Thoracic aorta (tissue), 2 donors: ENCODE results near the gene FGD5. TPM values are rescaled to one million over a fixed set of nuclear protein-coding genes. Genes with fewer than 3 reads are reported as not detected.

Source experiments
- ATAC-seq: fragments of 150-250 bp; one replicate; pipeline ENCODE4 v1.8.0; 2017; ENCODE audit warnings: low read depth; ENCODE audit not compliant: insufficient number of reproducible peaks, low FRiP score
- DNase-seq: peaks from one replicate; pipeline ENCODE4 v3.0.0-alpha.2; 2020; ENCODE audit warnings: low spot score
- H3K27ac ChIP-seq, 2 donors: fragments of 200-600 bp; sonication (generic); 1 replicate in 1 of 2; 2 replicates in 1 of 2; pipeline ENCODE4 v1.5.1; 2016; ENCODE audit warnings: mild to moderate bottlenecking in 2 of 2, moderate library complexity in 2 of 2
- H3K27me3 ChIP-seq: fragments of 200-600 bp; sonication (generic); replicated peaks from 2 replicates; pipeline ENCODE4 v1.6.0; 2016; ENCODE audit warnings: mild to moderate bottlenecking; ENCODE audit not compliant: insufficient read depth
- H3K36me3 ChIP-seq: fragments of 200-600 bp; sonication (generic); one replicate; pipeline ENCODE4 v1.5.1; 2016
- H3K4me1 ChIP-seq, 2 donors: fragments of 200-600 bp; sonication (generic); 1 replicate in 1 of 2; 2 replicates in 1 of 2; pipeline versions ENCODE4 v1.5.1 to v1.6.0; 2016; ENCODE audit warnings: low read depth in 2 of 2, mild to moderate bottlenecking in 1 of 2; ENCODE audit not compliant: control insufficient read depth in 1 of 2
- H3K4me3 ChIP-seq: fragments of 200-600 bp; sonication (generic); 2 replicates; pipeline ENCODE4 v1.5.1; 2016; ENCODE audit warnings: mild to moderate bottlenecking
- H3K9me3 ChIP-seq: fragments of 200-600 bp; sonication (generic); 2 replicates; pipeline ENCODE4 v1.5.1; 2016
- total RNA-seq, 2 donors: library from RNA; depleted of rRNA; stranded (reverse); fragments of >200 nt; gene quantifications; one replicate each; pipeline versions ENCODE4 v1.1.0 to v1.2.3, GENCODE V29; 2016
- TF ChIP-seq, protein P1 (sequence below): fragments of 200-600 bp; sonication (generic); IDR thresholded peaks from one replicate; pipeline ENCODE4 v1.5.1; 2019; ENCODE audit warnings: antibody characterized with exemption

Gene FGD5
- total RNA-seq, 2 donors from 2014 or later: 15.4 to 21.4 TPM

- H3K4me3 ChIP-seq: no peak overlapping the region
- no peak overlapping the region for H3K27ac ChIP-seq
- DNase-seq (no peak), ATAC-seq (no peak)
- no peaks in the 10 kb centered on the region for H3K9me3 ChIP-seq
- no peaks in the 10 kb centered on the region for H3K27me3 ChIP-seq
- no peaks in the 10 kb centered on the region for H3K4me1 ChIP-seq
- no peaks in the 10 kb centered on the region for H3K36me3 ChIP-seq
- TF ChIP-seq, protein P1, sequence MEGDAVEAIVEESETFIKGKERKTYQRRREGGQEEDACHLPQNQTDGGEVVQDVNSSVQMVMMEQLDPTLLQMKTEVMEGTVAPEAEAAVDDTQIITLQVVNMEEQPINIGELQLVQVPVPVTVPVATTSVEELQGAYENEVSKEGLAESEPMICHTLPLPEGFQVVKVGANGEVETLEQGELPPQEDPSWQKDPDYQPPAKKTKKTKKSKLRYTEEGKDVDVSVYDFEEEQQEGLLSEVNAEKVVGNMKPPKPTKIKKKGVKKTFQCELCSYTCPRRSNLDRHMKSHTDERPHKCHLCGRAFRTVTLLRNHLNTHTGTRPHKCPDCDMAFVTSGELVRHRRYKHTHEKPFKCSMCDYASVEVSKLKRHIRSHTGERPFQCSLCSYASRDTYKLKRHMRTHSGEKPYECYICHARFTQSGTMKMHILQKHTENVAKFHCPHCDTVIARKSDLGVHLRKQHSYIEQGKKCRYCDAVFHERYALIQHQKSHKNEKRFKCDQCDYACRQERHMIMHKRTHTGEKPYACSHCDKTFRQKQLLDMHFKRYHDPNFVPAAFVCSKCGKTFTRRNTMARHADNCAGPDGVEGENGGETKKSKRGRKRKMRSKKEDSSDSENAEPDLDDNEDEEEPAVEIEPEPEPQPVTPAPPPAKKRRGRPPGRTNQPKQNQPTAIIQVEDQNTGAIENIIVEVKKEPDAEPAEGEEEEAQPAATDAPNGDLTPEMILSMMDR: no peak
Measured at GRCh38 chr3:14799146-14799545, 19.6 kb upstream of the FGD5 start.

- DNase-seq: no peak
Measured at GRCh38 chr3:14801031-14801430, 17.7 kb upstream of the FGD5 start.

GRCh38 chr3:14801668-14802380 lies 16.9 kb upstream of the FGD5 start:
- no peaks in the 10 kb centered on the region for H3K36me3 ChIP-seq
- H3K27me3 ChIP-seq: no peaks in the 10 kb centered on the region
- no peaks in the 10 kb centered on the region for H3K9me3 ChIP-seq
- no peak overlapping the region for H3K27ac ChIP-seq
- no peak for ATAC-seq
- no peak for DNase-seq
- TF ChIP-seq, protein P1: no peak
- H3K4me3 ChIP-seq: no peak overlapping the region
- H3K4me1 ChIP-seq: no peaks in the 10 kb centered on the region

More at GRCh38 chr3:14801031-14801430, 17.7 kb upstream of the FGD5 start:
- no peak for ATAC-seq
- TF ChIP-seq, protein P1: no peak
- Histone ChIP-seq H3K27me3 (no peaks in the 10 kb centered on the region), H3K27ac (no peak overlapping the region), H3K4me1 (no peaks in the 10 kb centered on the region), H3K36me3 (no peaks in the 10 kb centered on the region), H3K9me3 (no peaks in the 10 kb centered on the region), H3K4me3 (no peak overlapping the region)

DNA sequence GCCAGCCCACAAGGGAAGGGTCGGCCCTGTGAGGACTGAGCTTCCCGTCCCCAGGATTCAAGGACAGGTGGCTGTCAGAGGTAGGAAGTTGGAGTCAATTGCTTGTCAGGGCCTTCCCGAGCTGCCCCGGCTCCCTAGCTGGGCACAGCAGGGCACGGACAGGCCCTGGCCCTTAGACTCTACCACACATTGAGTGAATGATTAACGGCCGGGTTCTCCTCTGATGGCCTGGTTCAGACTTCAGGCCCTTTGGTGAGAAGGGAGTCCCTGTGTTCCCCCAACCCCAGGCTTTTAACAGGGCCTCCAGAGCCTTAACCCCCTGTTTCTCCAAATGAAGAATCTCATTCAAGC lies 16.4 kb upstream of the FGD5 start:
- H3K27ac ChIP-seq: no peak overlapping the region
- H3K9me3 ChIP-seq: no peaks in the 10 kb centered on the region
- no peak overlapping the region for H3K4me3 ChIP-seq
- ATAC-seq: no peak
- DNase-seq: no peak
- TF ChIP-seq, protein P1: no peak
- H3K27me3 ChIP-seq: no peaks in the 10 kb centered on the region
- no peaks in the 10 kb centered on the region for H3K4me1 ChIP-seq
- no peaks in the 10 kb centered on the region for H3K36me3 ChIP-seq

- ATAC-seq (no peak), DNase-seq (no peak)
Measured at GRCh38 chr3:14803101-14803980, 15.4 kb upstream of the FGD5 start.

More at GRCh38 chr3:14803101-14803980, 15.4 kb upstream of the FGD5 start:
- Histone ChIP-seq H3K27ac (no peak overlapping the region), H3K4me3 (no peak overlapping the region), H3K27me3 (no peaks in the 10 kb centered on the region), H3K4me1 (no peaks in the 10 kb centered on the region), H3K36me3 (no peaks in the 10 kb centered on the region), H3K9me3 (no peaks in the 10 kb centered on the region)
- TF ChIP-seq, protein P1: no peak
